Fibroblast of skin of left quadriceps (primary cell): ENCODE results near the gene GDF11.

Experiments used
- DNase-seq, 2 experiments: peaks; one replicate each; pipeline ENCODE4 v3.0.0-alpha.2; 2013; ENCODE audit warnings: low read depth in 2 of 2

The GDF11 gene

GRCh38 chr12:55742719-55743405 is at the start of gene GDF11:
TSS of gene GDF11 (plus strand) at chr12:55743122. CDS start at chr12:55743317, 195 bp downstream.
- DNase-seq = peak; percentile 57 to 61

DNA sequence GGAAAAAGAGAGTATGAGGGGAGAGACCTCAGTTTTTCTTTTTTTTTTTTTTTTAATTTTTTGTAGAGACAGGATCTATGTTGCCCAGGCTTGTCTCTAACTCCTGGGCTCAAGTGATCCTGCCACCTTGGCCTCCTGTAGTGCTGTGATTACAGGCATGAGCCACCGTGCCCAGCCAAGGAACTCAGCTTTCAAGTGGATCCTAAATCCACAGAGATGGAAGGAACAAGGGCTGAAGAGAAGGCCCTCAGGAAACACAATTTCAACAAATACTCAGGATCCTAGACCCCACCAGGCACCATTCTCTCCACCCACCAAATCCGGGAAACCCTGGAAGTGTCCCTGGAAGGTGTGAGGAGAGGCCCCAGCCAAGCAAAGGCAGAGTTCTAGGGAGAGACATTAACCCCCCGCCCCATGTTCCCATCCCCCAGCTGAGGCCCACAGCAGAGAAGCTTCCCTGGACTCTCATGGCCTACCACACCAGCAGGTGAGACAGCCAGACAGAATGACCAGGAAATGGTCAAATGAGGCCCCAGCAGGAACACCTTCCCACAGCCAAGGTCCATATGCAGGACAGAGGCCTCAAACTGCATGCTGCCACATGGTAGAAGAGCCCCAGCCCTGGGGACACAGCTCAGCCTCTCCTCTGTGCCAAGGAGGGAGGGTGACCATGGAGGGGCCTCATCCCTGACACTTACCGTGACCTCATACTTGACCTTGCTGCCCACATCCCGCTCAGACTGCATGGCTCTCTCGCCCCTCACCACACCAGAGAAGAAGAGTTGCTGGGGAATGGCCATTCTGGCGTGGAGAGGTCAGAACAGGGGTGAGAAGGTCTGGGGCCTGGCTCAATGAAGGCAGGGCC is 49.4 kb upstream of the GDF11 start:
- DNase-seq = no peak

- no peak for DNase-seq
These were observed 48.8 kb upstream of the GDF11 start for GRCh38 chr12:55694188-55694515.

GRCh38 chr12:55694651-55695050 is 48.3 kb upstream of the GDF11 start:
- no peak for DNase-seq

DNA sequence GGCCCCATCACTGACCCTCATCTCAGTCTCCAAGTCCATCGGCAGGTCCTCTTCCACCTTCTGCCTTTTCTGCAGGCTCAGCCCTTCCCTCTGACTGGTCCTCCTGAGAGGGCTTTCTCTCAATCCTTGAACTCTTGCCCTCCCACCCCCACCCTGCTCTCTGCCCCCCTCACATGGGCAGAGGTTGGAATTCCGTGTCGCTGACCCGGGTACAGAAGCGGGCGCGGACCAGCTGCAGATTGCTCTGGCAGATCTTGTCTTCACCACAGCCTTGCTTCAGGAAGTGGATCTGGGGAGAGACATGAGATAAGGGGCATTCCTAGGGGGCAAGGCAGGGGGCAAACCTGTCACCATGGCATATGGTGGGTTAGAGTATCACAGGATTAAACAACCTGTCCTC is 47.6 kb upstream of the GDF11 start:
- no peak for DNase-seq

GRCh38 chr12:55696141-55696540 is 46.8 kb upstream of the GDF11 start:
- DNase-seq = no peak

- DNase-seq = no peak
These were observed 46.0 kb upstream of the GDF11 start for GRCh38 chr12:55696796-55697462.

DNA sequence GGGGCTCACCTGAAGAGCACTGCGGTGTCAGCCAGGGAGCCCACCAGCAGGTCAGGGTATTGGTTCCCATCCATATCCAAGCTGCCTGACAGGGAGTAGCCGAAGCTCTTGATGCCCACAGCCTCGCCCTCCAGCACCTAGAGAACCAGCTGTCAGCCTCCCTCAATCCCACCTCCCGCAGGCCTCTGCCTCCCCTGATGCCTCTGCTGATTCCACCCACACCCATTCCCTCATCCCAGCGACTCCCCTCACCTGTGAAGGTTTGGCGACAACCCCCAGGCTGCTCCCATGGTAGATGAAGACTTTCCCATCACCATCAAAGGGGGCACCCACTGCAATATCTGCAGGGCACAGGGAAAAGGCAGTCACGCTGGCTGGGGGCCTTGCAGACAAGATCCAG is 45.2 kb upstream of the GDF11 start:
- DNase-seq = no peak

DNA sequence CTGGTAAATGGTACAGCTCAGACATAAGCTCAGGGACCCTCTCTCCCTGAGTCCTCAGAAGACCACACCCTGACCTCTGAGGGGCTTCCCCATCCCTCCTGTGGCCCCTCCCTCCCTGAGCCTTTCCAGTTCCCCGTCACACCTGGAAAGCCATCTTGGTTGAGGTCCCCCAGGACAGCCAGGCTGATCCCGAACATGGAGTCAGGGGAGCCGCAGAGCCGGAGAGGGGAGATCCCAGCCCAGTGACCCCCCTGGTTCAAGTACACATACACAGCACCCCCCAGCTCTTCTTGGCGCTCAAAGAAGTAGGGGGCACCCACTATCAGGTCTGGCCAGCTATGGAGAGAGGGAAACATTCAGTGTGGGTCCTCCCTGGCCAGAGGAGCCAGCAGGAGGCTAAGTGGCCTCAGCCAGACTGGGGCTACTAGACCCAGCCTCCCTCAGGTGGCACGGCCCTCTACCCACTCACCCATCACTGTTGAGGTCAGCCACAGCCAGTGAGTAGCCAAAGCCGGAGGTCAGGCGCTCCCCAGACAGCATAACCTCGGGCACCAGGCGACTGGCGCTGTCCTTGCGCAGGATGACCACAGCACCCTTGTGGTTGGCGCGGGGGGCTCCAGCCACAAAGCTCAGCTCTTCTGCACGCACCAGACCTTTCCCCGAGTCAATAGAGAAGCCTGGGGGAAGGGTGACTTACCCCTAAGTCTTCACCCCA is 44.5 kb upstream of the GDF11 start:
- no peak for DNase-seq

GRCh38 chr12:55698965-55699364 is 44.0 kb upstream of the GDF11 start:
- no peak for DNase-seq

- DNase-seq = no peak
These were observed 43.4 kb upstream of the GDF11 start for GRCh38 chr12:55699471-55700055.

DNA sequence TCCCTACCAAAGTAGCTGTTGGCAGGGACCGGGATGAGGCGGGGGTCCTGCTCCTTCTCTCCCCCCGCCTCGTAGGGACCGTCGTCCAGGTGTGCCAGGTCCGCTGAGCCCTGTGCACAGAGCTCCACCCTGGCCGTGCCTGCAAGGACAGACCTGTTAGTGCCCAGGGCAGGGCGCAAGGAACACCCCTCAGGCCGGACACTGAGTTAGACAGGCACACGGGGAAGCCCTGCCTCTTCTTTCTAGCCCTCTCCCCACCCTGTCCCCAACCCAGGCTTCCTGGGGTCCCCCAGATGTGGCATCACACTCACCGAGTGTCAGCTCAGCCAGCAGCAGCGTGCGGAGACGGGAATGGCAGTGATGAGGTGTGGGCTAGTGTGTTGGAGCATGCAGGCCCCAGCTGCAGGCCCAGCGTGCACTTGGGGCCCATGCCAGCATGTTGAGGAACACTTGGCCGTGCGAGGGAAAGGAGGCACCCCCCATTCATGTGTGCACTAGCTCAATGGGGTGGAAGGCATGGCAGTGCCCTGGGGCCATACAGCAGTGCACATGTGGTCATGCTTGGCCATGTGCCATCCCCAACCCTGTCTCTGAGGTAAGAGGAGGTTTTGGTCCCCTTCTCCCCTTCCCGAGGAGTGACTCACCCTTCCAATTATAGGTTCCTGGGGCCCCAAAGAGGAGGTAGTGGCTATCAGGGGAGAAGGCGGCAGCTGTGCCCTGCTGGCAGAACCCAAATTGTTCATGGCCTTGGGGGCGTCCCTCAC is 42.5 kb upstream of the GDF11 start:
- DNase-seq = no peak

DNA sequence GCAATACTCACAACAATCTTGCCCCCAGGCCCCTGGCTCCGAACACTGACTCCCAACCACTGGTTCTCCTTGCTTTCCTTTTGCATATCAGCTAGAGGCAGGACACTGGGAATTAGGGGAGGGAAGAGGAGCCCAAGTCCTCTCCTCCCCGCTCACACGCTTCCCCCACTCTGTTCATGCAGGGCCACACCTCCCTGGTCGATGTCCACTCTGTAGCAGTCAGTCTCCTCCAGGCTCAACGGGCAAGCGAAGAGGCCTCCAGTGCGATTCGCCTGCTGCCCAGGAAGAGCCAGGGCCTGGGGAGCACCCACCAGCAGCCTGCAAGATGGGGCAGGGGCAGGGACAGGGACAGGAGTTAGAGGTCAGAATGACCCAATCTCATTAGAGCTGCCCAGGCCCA is 40.1 kb upstream of the GDF11 start:
- no peak for DNase-seq

DNA sequence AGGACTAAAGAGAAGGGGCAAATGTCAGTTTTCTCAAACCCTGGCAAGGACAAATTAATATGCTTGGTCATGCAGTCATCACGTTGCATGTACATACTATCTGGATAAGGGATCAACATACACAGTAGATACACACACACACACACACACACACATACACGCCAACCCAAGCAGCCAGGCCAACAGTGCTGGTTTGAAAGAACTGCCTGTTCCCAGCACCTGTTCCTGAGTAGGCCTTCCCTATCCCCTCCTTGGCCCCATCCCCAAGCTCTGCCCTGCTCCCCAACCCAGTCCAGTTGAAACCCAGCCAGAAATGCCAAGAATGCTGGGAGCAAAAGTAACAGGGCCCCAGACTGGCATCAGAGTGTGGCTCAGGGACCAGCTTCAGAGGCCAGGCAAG is 39.6 kb upstream of the GDF11 start:
- DNase-seq = no peak

- no peak for DNase-seq
These were observed 38.8 kb upstream of the GDF11 start for GRCh38 chr12:55703901-55704761.

- DNase-seq = no peak
These were observed 37.9 kb upstream of the GDF11 start for GRCh38 chr12:55704824-55705718.

- no peak for DNase-seq
These were observed 37.0 kb upstream of the GDF11 start for GRCh38 chr12:55705782-55706402.

- DNase-seq = no peak
These were observed 36.2 kb upstream of the GDF11 start for GRCh38 chr12:55706568-55707218.
